ENCODE data around the gene DCAF5. TPM values are rescaled to one million over a fixed set of nuclear protein-coding genes. Genes with fewer than 3 reads are reported as not detected.

Gene DCAF5
- total RNA-seq, 1 experiment from 2014 or later, result 22.0 TPM

DNA sequence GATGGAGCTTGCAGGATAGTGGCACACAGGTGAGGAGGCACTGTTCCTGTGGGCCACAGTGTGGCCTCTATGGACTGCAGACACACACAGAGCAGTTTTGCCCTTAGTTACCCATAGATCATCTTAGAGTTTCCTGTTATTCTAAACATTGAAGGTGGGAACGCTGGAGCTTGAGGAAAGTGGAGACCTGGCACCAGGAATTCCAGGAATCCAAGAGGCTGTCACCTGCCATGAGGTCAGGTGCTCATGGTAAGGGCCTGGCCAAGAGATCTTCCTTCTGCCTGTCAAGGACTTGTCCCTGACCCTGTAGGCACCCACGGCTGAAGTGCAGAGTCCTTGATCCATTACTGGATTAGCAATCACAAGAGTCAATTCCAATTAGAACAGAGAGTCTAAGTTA lies 108.6 kb downstream of the DCAF5 start:
- Histone ChIP-seq H3K4me1 (ENCODE audit: insufficient read depth, low read length, poor library complexity, severe bottlenecking) (peaks cover 10% of the 10 kb centered on the region), H3K4me3 (ENCODE audit: low read depth, low read length, poor library complexity, severe bottlenecking) (no peak overlapping the region), H3K27me3 (replicated peaks; ENCODE audit: insufficient read depth, low read depth, low read length, poor library complexity) (no peaks in the 10 kb centered on the region), H3K9me3 (ENCODE audit: low read depth, low read length, poor library complexity, severe bottlenecking) (no peaks in the 10 kb centered on the region), H3K27ac (ENCODE audit: low read depth, low read length, poor library complexity, severe bottlenecking) (no peak overlapping the region), H3K36me3 (ENCODE audit: insufficient read depth, low read length, poor library complexity, severe bottlenecking) (no peaks in the 10 kb centered on the region)
- TF ChIP-seq, protein P1, sequence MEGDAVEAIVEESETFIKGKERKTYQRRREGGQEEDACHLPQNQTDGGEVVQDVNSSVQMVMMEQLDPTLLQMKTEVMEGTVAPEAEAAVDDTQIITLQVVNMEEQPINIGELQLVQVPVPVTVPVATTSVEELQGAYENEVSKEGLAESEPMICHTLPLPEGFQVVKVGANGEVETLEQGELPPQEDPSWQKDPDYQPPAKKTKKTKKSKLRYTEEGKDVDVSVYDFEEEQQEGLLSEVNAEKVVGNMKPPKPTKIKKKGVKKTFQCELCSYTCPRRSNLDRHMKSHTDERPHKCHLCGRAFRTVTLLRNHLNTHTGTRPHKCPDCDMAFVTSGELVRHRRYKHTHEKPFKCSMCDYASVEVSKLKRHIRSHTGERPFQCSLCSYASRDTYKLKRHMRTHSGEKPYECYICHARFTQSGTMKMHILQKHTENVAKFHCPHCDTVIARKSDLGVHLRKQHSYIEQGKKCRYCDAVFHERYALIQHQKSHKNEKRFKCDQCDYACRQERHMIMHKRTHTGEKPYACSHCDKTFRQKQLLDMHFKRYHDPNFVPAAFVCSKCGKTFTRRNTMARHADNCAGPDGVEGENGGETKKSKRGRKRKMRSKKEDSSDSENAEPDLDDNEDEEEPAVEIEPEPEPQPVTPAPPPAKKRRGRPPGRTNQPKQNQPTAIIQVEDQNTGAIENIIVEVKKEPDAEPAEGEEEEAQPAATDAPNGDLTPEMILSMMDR (conservative IDR thresholded peaks at IDR 0.05; ENCODE audit: low read depth, low read length), result no peak
- no peak for TF ChIP-seq EZH2 (IDR thresholded peaks at IDR 0.05; ENCODE audit: borderline replicate concordance, low read depth, low read length, poor library complexity, severe bottlenecking)
- BruUV-seq (replicated peaks), result no TSS peak
- DNase-seq (ENCODE audit: low spot score), result no peak
- ChIA-PET POLR2A (ENCODE audit: low non-redundant PET) (no interaction called here), CTCF (no interaction called here)
- intact Hi-C loops (cut with micrococcal nuclease; ENCODE audit: unreplicated experiment), result no loop called here

DNA sequence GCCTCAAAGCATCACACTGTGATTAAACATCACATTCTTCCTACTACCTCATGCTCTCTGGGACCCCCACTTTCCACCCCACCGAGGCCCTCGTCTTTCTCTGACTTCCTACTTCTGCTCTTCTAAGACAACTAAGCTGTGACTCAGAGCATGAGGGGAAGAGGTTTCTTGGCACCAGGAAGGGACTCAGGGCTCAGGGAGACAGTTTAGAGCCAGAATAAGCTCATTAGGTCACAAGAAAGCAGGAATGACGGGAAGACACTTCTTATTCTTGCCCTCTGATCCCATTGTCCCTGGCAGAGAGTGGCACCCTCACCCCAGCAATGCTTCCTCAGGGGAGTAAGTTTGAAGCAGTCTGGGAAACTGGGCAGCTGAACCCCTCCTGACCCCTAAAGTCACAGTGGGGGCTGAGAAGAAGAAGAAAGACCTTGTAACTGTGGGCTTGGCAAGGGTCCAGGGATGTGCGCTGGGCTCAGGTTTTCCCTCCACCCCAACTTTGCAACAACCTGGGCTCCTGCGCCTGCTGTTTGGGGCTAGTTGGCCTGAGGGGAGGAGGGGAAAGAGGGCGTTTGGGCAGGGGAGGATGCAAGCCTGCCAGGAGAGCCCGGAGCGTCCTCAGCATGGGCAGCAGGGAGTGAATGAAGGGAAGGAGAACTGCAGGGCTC lies 109.2 kb downstream of the DCAF5 start:
- no peaks in the 10 kb centered on the region for H3K9me3 ChIP-seq (ENCODE audit: low read depth, low read length, poor library complexity, severe bottlenecking)
- H3K4me1 ChIP-seq (ENCODE audit: insufficient read depth, low read length, poor library complexity, severe bottlenecking), result peaks cover 10% of the 10 kb centered on the region
- intact Hi-C loops (cut with micrococcal nuclease; ENCODE audit: unreplicated experiment), result no loop called here
- POLR2A ChIA-PET (ENCODE audit: low non-redundant PET), result interaction anchor here (0.6 kb wide), 1 partner anchor 58 kb away, joined by 13 read pairs; no protein-coding TSS in a partner anchor
- CTCF ChIA-PET, result no interaction called here
- no peak for TF ChIP-seq EZH2 (IDR thresholded peaks at IDR 0.05; ENCODE audit: borderline replicate concordance, low read depth, low read length, poor library complexity, severe bottlenecking)
- TF ChIP-seq, protein P1 (conservative IDR thresholded peaks at IDR 0.05; ENCODE audit: low read depth, low read length), result no peak
- no peaks in the 10 kb centered on the region for H3K36me3 ChIP-seq (ENCODE audit: insufficient read depth, low read length, poor library complexity, severe bottlenecking)
- no peak for DNase-seq (ENCODE audit: low spot score)
- H3K27ac ChIP-seq (ENCODE audit: low read depth, low read length, poor library complexity, severe bottlenecking), result no peak overlapping the region
- no peaks in the 10 kb centered on the region for H3K27me3 ChIP-seq (replicated peaks; ENCODE audit: insufficient read depth, low read depth, low read length, poor library complexity)
- no peak overlapping the region for H3K4me3 ChIP-seq (ENCODE audit: low read depth, low read length, poor library complexity, severe bottlenecking)
- BruUV-seq (replicated peaks), result no TSS peak

DNA sequence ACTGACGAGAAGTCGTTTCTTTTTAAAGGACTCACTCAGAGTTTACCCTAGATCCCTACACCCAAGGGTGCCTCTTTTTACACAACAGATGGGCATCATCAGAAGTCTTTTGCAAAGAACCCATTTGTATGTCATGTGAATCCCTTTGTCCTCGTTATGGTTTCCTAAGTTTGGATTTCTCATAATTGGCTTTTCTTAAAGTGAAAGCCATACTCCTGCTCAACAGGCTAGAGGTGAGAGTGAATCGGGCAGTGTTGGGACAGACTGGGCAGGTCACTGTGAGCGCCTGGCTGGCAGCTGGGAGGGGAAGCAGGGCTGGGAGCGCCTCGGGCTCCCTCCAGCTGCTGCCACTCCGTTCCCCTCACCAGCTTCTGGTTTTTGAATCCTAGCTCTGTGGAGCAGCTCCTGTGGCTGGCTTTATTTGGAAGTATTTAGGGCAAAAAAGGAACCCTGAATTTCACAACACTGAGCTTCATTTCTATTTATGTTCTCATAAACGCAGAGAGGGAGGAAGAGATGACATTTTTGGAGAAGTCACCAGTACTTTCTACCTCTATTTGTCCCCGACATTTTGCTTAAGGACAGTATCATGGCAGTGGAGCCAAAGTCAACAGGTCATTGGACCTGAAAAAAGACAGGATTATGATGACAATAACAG lies 110.0 kb downstream of the DCAF5 start:
- intact Hi-C loops (cut with micrococcal nuclease; ENCODE audit: unreplicated experiment), result no loop called here
- no peaks in the 10 kb centered on the region for H3K27me3 ChIP-seq (replicated peaks; ENCODE audit: insufficient read depth, low read depth, low read length, poor library complexity)
- no peak overlapping the region for H3K4me3 ChIP-seq (ENCODE audit: low read depth, low read length, poor library complexity, severe bottlenecking)
- H3K9me3 ChIP-seq (ENCODE audit: low read depth, low read length, poor library complexity, severe bottlenecking), result no peaks in the 10 kb centered on the region
- no peaks in the 10 kb centered on the region for H3K36me3 ChIP-seq (ENCODE audit: insufficient read depth, low read length, poor library complexity, severe bottlenecking)
- CTCF ChIA-PET, result no interaction called here
- H3K4me1 ChIP-seq (ENCODE audit: insufficient read depth, low read length, poor library complexity, severe bottlenecking), result peaks cover 10% of the 10 kb centered on the region
- DNase-seq (ENCODE audit: low spot score), result no peak
- no TSS peak for BruUV-seq (replicated peaks)
- POLR2A ChIA-PET (ENCODE audit: low non-redundant PET), result interaction anchor here (0.6 kb wide), 1 partner anchor 199 kb away, joined by 4 read pairs; no protein-coding TSS in a partner anchor
- H3K27ac ChIP-seq (ENCODE audit: low read depth, low read length, poor library complexity, severe bottlenecking), result no peak overlapping the region
- TF ChIP-seq, protein P1 (conservative IDR thresholded peaks at IDR 0.05; ENCODE audit: low read depth, low read length), result no peak
- no peak for TF ChIP-seq EZH2 (IDR thresholded peaks at IDR 0.05; ENCODE audit: borderline replicate concordance, low read depth, low read length, poor library complexity, severe bottlenecking)

All from A673 (cell line).